Ramos (cell line): ENCODE data around the gene SCARB1.

Experiments
- in situ Hi-C: fragments of 300-500 bp; cut with MboI; formaldehyde crosslinking; loops from one replicate; pipeline ENCODE4 v1.14.3; 2022; ENCODE audit warnings: low sequenced_read_pairs; ENCODE audit not compliant: unreplicated experiment

The SCARB1 gene

GRCh38 chr12:124847113-124848074, 16.3 kb downstream of the SCARB1 start:
- in situ Hi-C loops, result no loop called here

GRCh38 chr12:124844411-124845397, 19.0 kb downstream of the SCARB1 start:
- in situ Hi-C loops, result no loop called here

DNA sequence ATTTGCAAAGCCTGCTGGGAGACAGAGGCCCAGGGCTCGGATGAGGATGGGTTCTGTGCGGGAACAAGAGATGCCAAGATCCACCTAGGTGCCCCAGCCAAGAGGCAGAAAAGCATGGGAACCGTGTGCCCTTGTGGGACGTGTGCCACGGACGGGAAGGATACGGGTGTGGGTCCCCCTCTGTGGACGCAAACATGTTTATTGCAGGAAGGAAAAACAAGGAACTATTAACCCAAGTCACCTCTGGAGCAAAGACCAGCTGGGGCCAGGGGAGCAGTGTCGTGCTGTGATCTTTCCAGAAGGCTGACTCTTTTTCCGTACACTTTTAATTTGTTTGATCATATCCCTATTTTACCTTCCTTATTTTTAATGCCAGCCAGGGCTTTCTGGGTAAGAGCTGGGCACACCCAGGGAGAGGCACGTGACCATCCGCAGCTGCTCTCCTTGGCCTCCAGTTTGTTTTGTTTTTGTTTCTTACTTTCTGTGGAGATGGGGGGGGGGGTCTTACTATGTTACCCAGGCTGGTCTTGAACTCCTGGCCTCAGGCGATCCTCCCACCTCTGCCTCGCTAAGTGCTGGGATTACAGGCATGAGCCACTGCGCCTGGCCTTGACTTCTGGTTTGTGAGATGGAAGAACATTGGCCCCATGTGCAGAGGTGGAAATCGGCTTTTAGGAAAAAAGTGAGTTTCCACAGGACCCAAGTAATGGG, 20.7 kb downstream of the SCARB1 start:
- in situ Hi-C loops, result no loop called here

GRCh38 chr12:124842073-124842749, 21.5 kb downstream of the SCARB1 start:
- in situ Hi-C loops, result no loop called here

GRCh38 chr12:124841558-124841945, 22.1 kb downstream of the SCARB1 start:
- in situ Hi-C loops, result no loop called here

GRCh38 chr12:124837958-124838803, 25.5 kb downstream of the SCARB1 start:
- in situ Hi-C loops, result no loop called here

- in situ Hi-C loops, result no loop called here
Measured at GRCh38 chr12:124837249-124837897, 26.3 kb downstream of the SCARB1 start.

DNA sequence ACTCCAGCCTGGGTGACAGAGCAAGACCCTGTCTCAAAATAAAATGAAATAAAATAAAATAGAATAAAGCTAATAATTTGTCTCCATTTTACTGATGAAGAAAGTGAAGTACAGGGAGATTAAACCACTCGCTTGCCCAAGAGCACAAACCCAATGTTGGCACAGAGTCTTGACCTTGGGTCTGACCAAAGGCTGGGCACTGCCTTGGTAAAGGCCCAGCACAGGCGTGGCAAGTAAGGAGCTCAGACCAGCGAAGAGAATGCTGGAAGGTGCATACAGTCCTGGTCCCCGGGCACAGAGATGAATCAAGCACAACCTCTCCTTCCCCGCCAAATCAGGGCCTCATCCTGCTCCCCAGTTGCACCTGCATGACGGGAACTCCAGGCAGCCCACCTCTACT, 26.9 kb downstream of the SCARB1 start:
- in situ Hi-C loops, result no loop called here

DNA sequence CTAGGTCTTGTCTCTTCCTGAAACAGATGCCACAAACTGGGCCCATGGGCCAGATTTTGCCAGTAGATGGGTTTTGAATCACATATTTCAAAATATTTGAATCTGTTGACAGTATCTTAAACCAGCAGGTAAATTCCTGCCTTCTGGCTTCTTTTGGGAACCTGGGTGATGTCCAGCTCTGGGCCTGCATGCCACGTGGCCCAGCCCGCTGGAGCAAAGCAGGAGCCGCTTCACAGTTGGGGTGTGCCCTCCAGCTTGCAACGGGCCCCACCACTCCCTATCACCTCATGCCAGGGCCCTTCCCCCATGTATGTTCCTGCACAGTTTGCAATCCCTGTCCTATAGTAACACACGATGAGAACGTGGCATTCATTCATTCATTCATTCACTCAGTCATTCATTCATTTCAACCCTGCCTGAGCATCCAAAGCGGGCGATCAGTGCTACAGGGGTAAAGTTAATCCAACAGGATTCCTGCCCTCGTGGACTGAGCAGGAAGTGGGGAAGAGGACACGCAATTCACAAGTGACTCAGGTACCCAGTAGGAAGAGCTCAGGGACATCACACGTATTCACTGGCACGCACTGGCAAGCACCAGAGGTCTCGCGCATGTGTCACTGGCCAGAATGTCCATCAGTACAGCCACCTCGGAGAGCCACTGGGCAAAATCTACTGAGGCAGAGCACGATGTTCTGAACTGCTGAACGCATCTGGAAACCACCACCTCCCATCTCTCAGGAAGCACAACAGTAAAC, 27.8 kb downstream of the SCARB1 start:
- in situ Hi-C loops, result no loop called here

- in situ Hi-C loops, result no loop called here
Measured at GRCh38 chr12:124834822-124835221, 28.8 kb downstream of the SCARB1 start.

DNA sequence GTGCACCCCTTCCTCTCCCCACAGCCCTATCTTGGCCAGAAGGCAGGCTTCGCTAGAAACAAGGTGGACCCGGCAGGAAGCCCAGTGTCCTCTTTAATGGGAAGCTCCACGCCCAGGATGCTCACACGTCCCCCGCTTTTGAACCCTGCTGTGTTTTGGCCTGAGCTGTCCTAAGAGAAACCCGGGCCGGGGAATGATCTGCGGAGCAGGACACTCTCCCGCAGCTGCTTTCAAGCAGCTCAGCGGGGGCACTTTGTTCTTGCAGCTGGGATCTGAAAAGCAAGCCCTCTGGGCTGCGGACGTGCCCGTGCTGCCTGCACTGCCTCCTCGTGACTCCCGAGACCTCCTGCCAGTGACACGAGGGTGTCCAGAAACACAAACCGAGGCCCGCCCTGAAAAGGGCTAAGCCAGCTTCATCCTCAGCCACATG, 30.0 kb downstream of the SCARB1 start:
- in situ Hi-C loops, result no loop called here

- in situ Hi-C loops, result no loop called here
Measured at GRCh38 chr12:124832856-124833255, 30.8 kb downstream of the SCARB1 start.

DNA sequence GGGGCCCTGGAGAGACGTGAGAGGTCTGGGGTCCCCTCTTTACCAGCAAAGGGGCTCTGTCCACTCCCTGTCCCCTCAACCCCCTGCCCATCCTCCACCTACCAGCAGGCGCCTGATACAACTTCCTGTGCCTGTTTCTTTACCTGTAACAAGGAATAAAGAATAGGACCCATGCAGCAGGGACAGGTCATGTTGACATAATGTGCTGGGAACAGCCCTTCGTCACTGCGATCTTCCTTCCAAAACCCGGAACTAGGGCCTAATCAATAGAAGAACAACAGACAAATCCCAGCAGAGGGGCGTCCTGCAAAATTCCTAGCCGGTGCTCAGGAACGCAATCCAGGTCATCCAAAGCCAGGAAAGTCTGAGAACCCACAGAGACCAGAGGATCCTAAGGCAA, 32.1 kb downstream of the SCARB1 start:
- in situ Hi-C loops, result no loop called here

- in situ Hi-C loops, result no loop called here
Measured at GRCh38 chr12:124830306-124830705, 33.4 kb downstream of the SCARB1 start.

GRCh38 chr12:124829708-124830304, 33.9 kb downstream of the SCARB1 start:
- in situ Hi-C loops, result no loop called here

GRCh38 chr12:124829008-124829707, 34.5 kb downstream of the SCARB1 start:
- in situ Hi-C loops, result no loop called here
